Lower leg skin (tissue), 4 donors: Measurements from ENCODE around the gene COL27A1. TPM values are rescaled to one million over a fixed set of nuclear protein-coding genes. Genes with fewer than 3 reads are reported as not detected.

Source experiments
- DNase-seq, 2 donors: peaks; one replicate each; pipeline ENCODE4 v3.0.0-alpha.2; 2019; ENCODE audit warnings: low spot score in 2 of 2
- H3K4me3 ChIP-seq: fragments of 200-600 bp; sonication (generic); 2 replicates; pipeline ENCODE4 v1.5.1; 2017; ENCODE audit warnings: mild to moderate bottlenecking, low read depth; ENCODE audit not compliant: poor library complexity, severe bottlenecking
- POLR2A ChIP-seq, 2 donors: fragments of 450-650 bp; IDR thresholded peaks; one replicate each; pipeline ENCODE4 v1.6.1; 2016 to 2017; ENCODE audit warnings: antibody characterized with exemption in 2 of 2, mild to moderate bottlenecking in 1 of 2, moderate library complexity in 1 of 2
- WGBS, 2 donors: methylation state at CpG; one replicate each; pipeline ENCODE4 v1.1.5; 2018; 5-methylcytosine and 5-hydroxymethylcytosine counted together
- intact Hi-C: fragments of 100-400 bp; cut with DNase I; formaldehyde crosslinking; loops from one replicate; pipeline ENCODE4 v1.15.0; 2023; ENCODE audit warnings: low total_unique reads
- total RNA-seq, 4 donors: library from RNA; depleted of rRNA; stranded (reverse); fragments of >200 nt; gene quantifications; one replicate each; pipeline ENCODE4 v1.1.0, GENCODE V29; 2016
- TF ChIP-seq, protein P1 (sequence below), 3 donors: fragments of 450-650 bp; IDR thresholded peaks; one replicate each; pipeline ENCODE4 v1.5.1; 2016; ENCODE audit warnings: antibody characterized with exemption in 3 of 3, mild to moderate bottlenecking in 3 of 3, moderate library complexity in 2 of 3

COL27A1 gene
- total RNA-seq, 4 donors from 2014 or later: 9.4 to 16.1 (median 12.3) TPM

DNA sequence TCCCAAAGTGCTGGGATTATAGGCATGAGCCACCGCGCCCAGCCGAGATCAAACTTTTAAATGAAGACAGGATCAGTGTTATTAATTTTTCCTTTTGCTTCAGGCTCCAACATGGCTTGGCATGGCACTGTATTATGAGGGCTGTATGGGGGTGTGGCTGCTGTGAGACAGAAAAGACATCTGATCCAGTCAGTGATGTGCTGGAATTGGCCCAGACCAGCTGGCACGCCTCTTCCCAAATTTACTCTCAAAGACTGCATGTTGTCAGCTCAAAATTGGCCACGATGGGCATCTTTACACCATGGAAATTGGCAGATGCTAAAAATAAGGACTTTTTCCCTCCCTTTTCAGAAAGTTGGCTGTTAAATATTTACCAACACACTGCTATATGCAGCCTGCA lies 12.1 kb upstream of the COL27A1 start:
- WGBS, 2 donors: 18 to 53% methylated on average over 5 of the region's 5 CpGs
- intact Hi-C loops: no loop called here
- no peak overlapping the region for H3K4me3 ChIP-seq
- DNase-seq: no peak
- TF ChIP-seq, protein P1, sequence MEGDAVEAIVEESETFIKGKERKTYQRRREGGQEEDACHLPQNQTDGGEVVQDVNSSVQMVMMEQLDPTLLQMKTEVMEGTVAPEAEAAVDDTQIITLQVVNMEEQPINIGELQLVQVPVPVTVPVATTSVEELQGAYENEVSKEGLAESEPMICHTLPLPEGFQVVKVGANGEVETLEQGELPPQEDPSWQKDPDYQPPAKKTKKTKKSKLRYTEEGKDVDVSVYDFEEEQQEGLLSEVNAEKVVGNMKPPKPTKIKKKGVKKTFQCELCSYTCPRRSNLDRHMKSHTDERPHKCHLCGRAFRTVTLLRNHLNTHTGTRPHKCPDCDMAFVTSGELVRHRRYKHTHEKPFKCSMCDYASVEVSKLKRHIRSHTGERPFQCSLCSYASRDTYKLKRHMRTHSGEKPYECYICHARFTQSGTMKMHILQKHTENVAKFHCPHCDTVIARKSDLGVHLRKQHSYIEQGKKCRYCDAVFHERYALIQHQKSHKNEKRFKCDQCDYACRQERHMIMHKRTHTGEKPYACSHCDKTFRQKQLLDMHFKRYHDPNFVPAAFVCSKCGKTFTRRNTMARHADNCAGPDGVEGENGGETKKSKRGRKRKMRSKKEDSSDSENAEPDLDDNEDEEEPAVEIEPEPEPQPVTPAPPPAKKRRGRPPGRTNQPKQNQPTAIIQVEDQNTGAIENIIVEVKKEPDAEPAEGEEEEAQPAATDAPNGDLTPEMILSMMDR (IDR thresholded peaks at IDR 0.05): no peak
- no peak for TF ChIP-seq POLR2A (IDR thresholded peaks at IDR 0.05)

DNA sequence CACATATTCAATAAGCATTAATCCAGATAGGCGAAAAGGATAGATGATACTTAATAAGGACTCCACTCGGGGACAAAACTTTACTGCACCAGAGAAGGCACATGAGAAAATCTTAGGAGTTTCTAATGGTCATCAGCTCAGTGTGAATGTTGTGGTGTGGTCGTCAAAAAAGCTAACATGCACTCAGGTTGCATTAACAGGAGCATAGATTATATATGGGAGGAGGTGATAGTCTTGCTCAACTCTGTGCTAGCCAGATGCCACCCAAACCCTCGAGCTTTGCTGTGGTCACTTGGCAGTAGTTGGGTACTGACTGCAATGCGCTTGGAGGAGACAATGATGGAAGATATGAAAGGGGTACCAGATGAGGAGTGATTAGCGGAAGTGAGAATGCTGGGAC lies 8.6 kb upstream of the COL27A1 start:
- H3K4me3 ChIP-seq: no peak overlapping the region
- no peak for TF ChIP-seq POLR2A (IDR thresholded peaks at IDR 0.05)
- TF ChIP-seq, protein P1 (IDR thresholded peaks at IDR 0.05): no peak
- WGBS, 2 donors: 86 to 89% methylated on average over 6 of the region's 6 CpGs
- intact Hi-C loops: no loop called here
- DNase-seq: no peak

DNA sequence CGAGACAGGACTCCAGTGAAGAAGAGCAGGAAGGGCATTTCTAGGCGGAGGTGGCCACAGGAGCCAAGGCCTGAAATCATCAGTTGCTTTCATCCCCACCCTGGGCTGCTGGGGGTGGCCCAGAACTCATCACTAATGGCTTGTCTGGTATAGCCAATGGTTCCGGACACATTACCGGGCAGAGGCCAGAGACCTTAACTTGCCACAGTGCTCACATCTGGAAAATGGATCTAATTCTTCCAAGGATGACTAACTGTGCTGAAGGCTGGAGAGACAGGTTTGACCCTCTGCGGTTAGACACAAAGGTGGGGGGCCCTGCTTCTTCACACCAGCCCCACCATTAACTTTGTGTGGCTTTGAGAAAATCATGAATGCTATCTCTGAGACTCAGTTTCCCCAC lies 6.2 kb upstream of the COL27A1 start:
- no peak for DNase-seq
- TF ChIP-seq POLR2A (IDR thresholded peaks at IDR 0.05): no peak
- TF ChIP-seq, protein P1 (IDR thresholded peaks at IDR 0.05): no peak
- intact Hi-C loops: no loop called here
- H3K4me3 ChIP-seq: no peak overlapping the region
- WGBS, 2 donors: 94 to 98% methylated on average over 5 of the region's 5 CpGs

DNA sequence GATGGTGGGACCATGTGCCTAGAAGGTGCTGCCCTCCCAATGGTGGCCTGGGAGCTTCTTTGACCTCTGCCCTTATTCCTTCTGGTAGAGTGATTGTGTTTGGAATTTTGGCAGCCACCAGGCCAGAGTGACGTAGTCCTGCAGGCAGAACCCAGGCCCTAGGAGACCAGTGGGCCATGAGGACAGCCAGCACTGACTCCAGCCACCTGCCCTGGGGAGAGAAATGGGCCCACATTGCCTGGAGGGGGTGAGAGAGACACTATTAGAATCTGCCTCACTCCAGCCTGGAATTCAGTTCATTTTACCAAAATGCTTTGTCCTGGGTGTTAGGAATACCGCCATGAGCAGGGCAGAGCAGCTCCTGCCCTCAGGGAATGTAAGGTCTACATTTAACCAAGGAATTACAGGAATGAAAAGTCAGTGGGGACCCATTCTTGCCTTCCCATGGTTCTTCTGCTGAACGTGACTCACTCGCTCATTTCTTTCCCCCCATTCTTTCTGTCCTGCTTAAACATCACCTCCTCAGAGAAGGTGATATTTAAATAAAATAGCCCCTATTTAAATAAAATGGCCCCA lies 5.5 kb upstream of the COL27A1 start:
- no peak overlapping the region for H3K4me3 ChIP-seq
- TF ChIP-seq, protein P1 (IDR thresholded peaks at IDR 0.05): no peak
- no peak for TF ChIP-seq POLR2A (IDR thresholded peaks at IDR 0.05)
- no peak for DNase-seq
- 93 to 95% methylated on average over 4 of the region's 4 CpGs for WGBS, 2 donors
- intact Hi-C loops: loop anchor here (5.0 kb wide), 1 partner anchor 137 kb away; no protein-coding TSS in a partner anchor

DNA sequence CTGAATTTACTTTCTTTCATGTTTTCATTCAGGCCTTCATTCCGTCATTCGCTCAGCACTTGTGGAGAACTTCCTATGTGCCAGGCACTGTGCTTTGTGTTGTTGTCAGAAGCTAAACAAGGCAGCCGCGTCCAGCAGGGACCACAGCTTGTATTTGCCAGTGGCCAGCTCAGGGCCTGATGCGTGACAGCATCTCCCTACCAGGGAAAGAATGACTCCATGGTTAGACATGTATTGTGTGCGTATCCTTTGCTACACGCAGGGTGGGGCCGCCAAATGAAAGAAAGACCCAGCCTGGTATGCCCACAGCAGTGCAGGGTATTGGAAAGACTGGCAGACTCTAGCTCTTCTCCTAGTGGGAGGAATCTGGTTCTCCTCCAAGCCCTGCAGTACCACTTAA lies 4.7 kb upstream of the COL27A1 start:
- 78 to 82% methylated on average over 8 of the region's 8 CpGs for WGBS, 2 donors
- intact Hi-C loops: loop anchor here (5.0 kb wide), 1 partner anchor 137 kb away; no protein-coding TSS in a partner anchor
- DNase-seq: no peak
- no peak overlapping the region for H3K4me3 ChIP-seq
- no peak for TF ChIP-seq POLR2A (IDR thresholded peaks at IDR 0.05)
- TF ChIP-seq, protein P1 (IDR thresholded peaks at IDR 0.05): no peak
